ENCODE results near the gene LEO1. TPM values are rescaled to one million over a fixed set of nuclear protein-coding genes. Genes with fewer than 3 reads are reported as not detected.

Gene LEO1
- total RNA-seq, 4 donors from 2014 or later, result 8.6 to 45.3 (median 27.8) TPM

DNA sequence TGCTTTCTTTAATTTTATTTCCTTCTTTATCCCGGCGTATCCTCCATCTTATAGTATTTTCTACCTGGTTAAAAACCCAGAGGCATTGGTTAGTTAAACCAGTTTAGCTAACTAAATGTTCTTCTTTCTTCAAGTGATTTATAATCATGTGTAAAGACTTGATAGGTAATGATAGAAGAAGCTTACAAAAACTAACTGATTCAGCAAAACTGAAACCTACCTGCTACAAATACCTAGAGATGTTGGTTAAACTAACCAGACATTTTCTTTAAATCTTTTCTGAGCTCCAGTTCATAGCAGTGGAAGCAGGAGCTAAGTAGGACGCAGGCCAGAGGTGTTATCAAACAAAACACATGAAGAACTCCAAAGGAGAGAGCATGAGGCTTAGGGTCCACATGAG, 44.8 kb downstream of the LEO1 start:
- Histone ChIP-seq H3K27me3 (no peaks in the 10 kb centered on the region), H3K4me3 (no peak overlapping the region), H3K36me3 (no peaks in the 10 kb centered on the region), H3K9me3 (no peaks in the 10 kb centered on the region), H3K4me1 (no peaks in the 10 kb centered on the region), H3K27ac (no peak overlapping the region)
- intact Hi-C loops (cut with DNase I; ENCODE audit: low total_unique reads), result no loop called here
- TF ChIP-seq POLR2A (IDR thresholded peaks at IDR 0.05), result no peak
- TF ChIP-seq, protein P1, sequence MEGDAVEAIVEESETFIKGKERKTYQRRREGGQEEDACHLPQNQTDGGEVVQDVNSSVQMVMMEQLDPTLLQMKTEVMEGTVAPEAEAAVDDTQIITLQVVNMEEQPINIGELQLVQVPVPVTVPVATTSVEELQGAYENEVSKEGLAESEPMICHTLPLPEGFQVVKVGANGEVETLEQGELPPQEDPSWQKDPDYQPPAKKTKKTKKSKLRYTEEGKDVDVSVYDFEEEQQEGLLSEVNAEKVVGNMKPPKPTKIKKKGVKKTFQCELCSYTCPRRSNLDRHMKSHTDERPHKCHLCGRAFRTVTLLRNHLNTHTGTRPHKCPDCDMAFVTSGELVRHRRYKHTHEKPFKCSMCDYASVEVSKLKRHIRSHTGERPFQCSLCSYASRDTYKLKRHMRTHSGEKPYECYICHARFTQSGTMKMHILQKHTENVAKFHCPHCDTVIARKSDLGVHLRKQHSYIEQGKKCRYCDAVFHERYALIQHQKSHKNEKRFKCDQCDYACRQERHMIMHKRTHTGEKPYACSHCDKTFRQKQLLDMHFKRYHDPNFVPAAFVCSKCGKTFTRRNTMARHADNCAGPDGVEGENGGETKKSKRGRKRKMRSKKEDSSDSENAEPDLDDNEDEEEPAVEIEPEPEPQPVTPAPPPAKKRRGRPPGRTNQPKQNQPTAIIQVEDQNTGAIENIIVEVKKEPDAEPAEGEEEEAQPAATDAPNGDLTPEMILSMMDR (IDR thresholded peaks at IDR 0.05), result no peak
- no peak for DNase-seq

DNA sequence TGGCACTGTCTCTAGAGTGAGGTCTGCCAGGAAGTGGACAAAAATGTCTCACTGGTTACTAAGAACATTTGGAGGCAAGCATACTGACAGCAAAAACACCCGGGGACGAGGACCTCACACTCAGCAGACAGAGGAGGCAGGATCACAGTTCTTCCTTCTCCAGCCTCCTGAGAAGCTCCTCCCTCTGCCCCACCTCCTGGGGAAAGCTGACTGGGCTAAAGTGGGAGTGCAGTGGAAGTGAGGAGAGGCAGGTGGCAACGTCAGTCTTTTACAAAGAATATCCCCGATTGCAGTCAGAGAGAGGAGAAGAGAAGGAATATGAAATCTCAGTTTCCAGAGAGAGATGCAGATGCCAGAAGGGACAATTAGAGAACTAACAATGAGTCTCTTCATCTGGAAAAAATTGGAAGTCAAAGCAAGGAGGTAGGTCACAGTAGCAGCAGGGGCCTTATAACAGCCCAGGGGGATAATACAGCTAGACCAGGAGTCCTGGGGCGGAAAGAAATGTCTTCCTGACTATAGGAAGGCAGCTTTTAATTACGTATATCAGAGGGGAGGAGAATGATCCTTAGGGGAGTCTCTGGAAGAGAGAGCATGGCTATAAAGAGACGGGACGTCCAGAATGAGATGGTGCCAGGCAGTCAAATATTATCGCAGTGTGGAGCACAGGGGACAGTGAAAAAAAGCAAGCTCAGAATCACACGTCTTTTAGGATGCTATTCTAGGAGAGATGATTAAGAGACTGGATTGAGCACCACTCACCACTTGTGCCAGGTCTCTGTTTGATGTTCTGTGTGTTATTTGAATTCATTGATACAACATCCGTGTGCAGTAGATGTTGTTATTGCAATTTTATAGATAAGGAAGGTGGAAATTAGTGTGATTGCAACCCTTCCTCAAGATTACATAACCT, 47.2 kb downstream of the LEO1 start:
- no peak overlapping the region for H3K27ac ChIP-seq
- no peaks in the 10 kb centered on the region for H3K4me1 ChIP-seq
- intact Hi-C loops (cut with DNase I; ENCODE audit: low total_unique reads), result no loop called here
- no peak overlapping the region for H3K4me3 ChIP-seq
- no peaks in the 10 kb centered on the region for H3K27me3 ChIP-seq
- no peak for DNase-seq
- H3K36me3 ChIP-seq, result no peaks in the 10 kb centered on the region
- TF ChIP-seq, protein P1 (IDR thresholded peaks at IDR 0.05), result no peak
- TF ChIP-seq POLR2A (IDR thresholded peaks at IDR 0.05), result no peak
- H3K9me3 ChIP-seq, result no peaks in the 10 kb centered on the region

DNA sequence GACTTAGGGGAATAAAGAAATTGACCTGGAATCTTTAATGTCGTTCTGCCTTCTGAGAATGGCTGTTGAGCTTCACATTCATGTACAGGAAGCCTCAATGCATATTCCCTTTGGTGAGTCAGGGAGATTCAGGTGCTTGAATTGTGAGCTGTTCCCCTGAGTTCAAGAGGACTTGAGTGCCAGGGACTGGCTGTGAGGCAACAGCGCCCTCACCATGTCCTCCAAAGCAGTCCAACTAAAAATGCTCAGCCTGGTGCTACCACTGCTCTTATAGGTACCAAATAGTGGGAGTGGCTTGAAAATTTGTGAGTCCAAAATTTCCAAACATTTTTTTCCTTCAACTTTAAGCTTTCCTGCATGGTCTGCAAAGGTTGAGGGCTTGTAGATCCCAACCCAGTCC, 54.1 kb downstream of the LEO1 start:
- H3K9me3 ChIP-seq, result no peaks in the 10 kb centered on the region
- DNase-seq, result no peak
- H3K27ac ChIP-seq, result no peak overlapping the region
- H3K27me3 ChIP-seq, result no peaks in the 10 kb centered on the region
- no peaks in the 10 kb centered on the region for H3K4me1 ChIP-seq
- H3K36me3 ChIP-seq, result no peaks in the 10 kb centered on the region
- no peak overlapping the region for H3K4me3 ChIP-seq
- intact Hi-C loops (cut with DNase I; ENCODE audit: low total_unique reads), result no loop called here
- TF ChIP-seq POLR2A (IDR thresholded peaks at IDR 0.05), result no peak
- TF ChIP-seq, protein P1 (IDR thresholded peaks at IDR 0.05), result no peak

DNA sequence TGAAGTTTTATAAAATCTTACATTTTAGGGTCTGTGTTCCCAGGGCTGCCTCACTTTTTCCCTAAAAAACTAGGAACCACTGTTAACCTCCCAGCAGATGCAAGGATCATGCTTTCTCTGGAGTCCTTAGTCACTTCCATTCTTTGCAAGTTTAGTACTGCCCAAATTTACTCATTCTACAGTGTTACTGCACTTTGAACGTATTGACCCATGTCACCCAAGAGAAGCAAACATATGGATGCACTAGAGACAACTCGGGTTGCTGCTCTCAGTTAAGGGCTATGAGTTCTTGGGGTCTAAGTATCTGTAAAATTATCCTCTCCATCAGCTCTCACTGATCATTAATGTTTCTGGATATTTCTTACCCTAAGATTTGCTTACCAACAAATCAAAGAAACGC, 59.0 kb downstream of the LEO1 start:
- intact Hi-C loops (cut with DNase I; ENCODE audit: low total_unique reads), result no loop called here
- DNase-seq, result no peak
- TF ChIP-seq, protein P1 (IDR thresholded peaks at IDR 0.05), result no peak
- no peak for TF ChIP-seq POLR2A (IDR thresholded peaks at IDR 0.05)
- Histone ChIP-seq H3K4me1 (no peaks in the 10 kb centered on the region), H3K36me3 (no peaks in the 10 kb centered on the region), H3K9me3 (no peaks in the 10 kb centered on the region), H3K4me3 (no peak overlapping the region), H3K27me3 (no peaks in the 10 kb centered on the region), H3K27ac (no peak overlapping the region)

DNA sequence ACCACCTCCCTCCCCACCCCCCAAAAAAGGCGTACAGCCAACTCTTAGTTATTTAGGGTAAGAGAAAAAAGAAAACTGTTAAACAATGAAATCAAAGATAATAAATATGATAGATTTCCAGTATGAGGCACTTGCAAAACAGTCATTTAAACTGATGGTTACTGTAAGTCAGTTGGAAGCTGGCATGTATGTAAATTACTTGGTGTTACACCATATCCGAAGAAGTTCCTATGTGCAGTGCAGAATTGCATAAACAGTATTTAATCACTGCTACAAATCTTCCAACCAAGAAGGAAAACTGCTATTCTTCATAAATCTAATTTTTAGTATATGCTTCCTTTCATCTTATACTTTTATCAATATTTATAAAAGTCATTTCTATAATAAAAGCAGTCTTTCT, 62.0 kb downstream of the LEO1 start:
- Histone ChIP-seq H3K27ac (no peak overlapping the region), H3K36me3 (no peaks in the 10 kb centered on the region), H3K4me3 (no peak overlapping the region), H3K9me3 (no peaks in the 10 kb centered on the region), H3K27me3 (no peaks in the 10 kb centered on the region), H3K4me1 (no peaks in the 10 kb centered on the region)
- intact Hi-C loops (cut with DNase I; ENCODE audit: low total_unique reads), result no loop called here
- TF ChIP-seq, protein P1 (IDR thresholded peaks at IDR 0.05), result no peak
- no peak for TF ChIP-seq POLR2A (IDR thresholded peaks at IDR 0.05)
- DNase-seq, result no peak
